Mucosa of descending colon (tissue), 3 donors: ENCODE measurements around the gene SERTAD1. TPM values are rescaled to one million over a fixed set of nuclear protein-coding genes. Genes with fewer than 3 reads are reported as not detected.

ENCODE experiments used
- ATAC-seq: fragments of 200-7000 bp; cut with Tn5 transposase; one replicate; pipeline ENCODE4 v1.9.1; 2020; ENCODE audit warnings: mild to moderate bottlenecking, moderate library complexity
- DNase-seq, 3 donors: peaks; one replicate each; pipeline ENCODE4 v3.0.0-alpha.2; 2020
- H3K36me3 ChIP-seq: fragments of 200-600 bp; one replicate; pipeline ENCODE4 v1.8.0; 2021; ENCODE audit warnings: low read depth, mild to moderate bottlenecking
- H3K4me1 ChIP-seq: fragments of 200-600 bp; one replicate; pipeline ENCODE4 v1.8.0; 2021; ENCODE audit warnings: low read depth, mild to moderate bottlenecking
- H3K4me3 ChIP-seq: fragments of 200-600 bp; one replicate; pipeline ENCODE4 v1.8.0; 2021; ENCODE audit warnings: mild to moderate bottlenecking
- H3K9me3 ChIP-seq: fragments of 200-600 bp; one replicate; pipeline ENCODE4 v1.8.0; 2021; ENCODE audit warnings: mild to moderate bottlenecking
- intact Hi-C, 2 donors: fragments of 100-400 bp; cut with DNase I in 1 of 2; cut with micrococcal nuclease in 1 of 2; formaldehyde crosslinking; loops; one replicate each; pipeline versions ENCODE4 v1.11.0 to v1.11.1; 2022; cut with DNase I, micrococcal nuclease
- total RNA-seq, 3 donors: library from RNA; stranded (reverse); fragmentation: NEBNext Ultra II Directional in 2 of 3; extraction: Animal tissue kit (Norgen Biotek cat#: 25700) in 2 of 3; gene quantifications; one replicate each; pipeline versions ENCODE4 v1.2.1 to v1.2.4, GENCODE V29; 2021 to 2023
- TF ChIP-seq, protein P1 (sequence below): fragments of 200-600 bp; IDR thresholded peaks from one replicate; pipeline ENCODE4 v1.8.0; 2022; ENCODE audit warnings: antibody characterized with exemption, mild to moderate bottlenecking
- donor health status: DM: no; HTN: no; CAD: no; lungs with moderate emphysema.
- donor health status: DM: no; HTN: no; CAD: no.
- donor health status: DM: no; HTN: yes; CAD: no.

The SERTAD1 gene
- total RNA-seq, 3 donors from 2014 or later = 12.1 to 16.7 (median 14.0) TPM

DNA sequence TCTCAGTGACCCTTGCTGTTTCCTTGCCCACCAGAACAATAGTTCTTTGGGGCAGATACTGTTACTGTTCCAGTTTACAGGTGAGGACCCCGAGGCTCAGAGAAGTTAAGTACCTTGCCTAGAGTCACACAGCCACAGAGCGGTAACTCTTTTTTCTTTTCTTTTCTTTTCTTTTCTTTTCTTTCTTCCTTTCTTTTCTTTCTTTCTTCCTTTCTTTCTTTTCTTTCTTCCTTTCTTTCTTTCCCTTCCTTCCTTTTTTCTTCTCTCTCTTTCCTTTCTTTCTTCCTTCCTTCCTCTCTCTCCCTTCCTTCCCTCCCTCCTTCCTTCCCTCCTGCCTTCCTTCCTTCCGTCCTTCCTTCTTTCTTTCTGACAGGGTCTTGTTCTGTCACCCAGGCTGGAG is 7.8 kb downstream of the SERTAD1 start:
- Histone ChIP-seq H3K4me3 (no peak overlapping the region), H3K36me3 (no peaks in the 10 kb centered on the region), H3K4me1 (peaks cover 6% of the 10 kb centered on the region), H3K9me3 (no peaks in the 10 kb centered on the region)
- TF ChIP-seq, protein P1, sequence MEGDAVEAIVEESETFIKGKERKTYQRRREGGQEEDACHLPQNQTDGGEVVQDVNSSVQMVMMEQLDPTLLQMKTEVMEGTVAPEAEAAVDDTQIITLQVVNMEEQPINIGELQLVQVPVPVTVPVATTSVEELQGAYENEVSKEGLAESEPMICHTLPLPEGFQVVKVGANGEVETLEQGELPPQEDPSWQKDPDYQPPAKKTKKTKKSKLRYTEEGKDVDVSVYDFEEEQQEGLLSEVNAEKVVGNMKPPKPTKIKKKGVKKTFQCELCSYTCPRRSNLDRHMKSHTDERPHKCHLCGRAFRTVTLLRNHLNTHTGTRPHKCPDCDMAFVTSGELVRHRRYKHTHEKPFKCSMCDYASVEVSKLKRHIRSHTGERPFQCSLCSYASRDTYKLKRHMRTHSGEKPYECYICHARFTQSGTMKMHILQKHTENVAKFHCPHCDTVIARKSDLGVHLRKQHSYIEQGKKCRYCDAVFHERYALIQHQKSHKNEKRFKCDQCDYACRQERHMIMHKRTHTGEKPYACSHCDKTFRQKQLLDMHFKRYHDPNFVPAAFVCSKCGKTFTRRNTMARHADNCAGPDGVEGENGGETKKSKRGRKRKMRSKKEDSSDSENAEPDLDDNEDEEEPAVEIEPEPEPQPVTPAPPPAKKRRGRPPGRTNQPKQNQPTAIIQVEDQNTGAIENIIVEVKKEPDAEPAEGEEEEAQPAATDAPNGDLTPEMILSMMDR = no peak
- no peak for ATAC-seq
- no peak for DNase-seq
- intact Hi-C loops = no loop called here

DNA sequence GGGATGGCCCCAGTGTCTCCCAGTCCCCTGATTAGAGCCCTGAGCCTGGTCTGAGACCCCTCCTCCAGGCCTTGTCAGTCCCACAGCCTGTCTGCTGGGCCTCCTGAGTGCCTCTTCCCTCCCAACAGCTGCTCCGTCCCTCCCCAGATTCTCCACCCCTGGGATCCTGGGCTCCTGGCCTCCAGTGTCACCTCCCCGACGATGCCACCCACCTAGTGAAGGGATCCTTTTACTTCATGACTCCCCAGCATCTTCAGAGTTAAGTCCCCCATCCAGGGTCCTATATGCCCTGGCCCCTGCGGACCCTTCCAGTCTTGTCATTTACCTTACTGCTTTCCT is 8.2 kb downstream of the SERTAD1 start:
- no peak for DNase-seq
- TF ChIP-seq, protein P1 = no peak
- intact Hi-C loops = no loop called here
- no peak overlapping the region for H3K4me3 ChIP-seq
- H3K9me3 ChIP-seq = no peaks in the 10 kb centered on the region
- no peak for ATAC-seq
- peaks cover 6% of the 10 kb centered on the region for H3K4me1 ChIP-seq
- H3K36me3 ChIP-seq = no peaks in the 10 kb centered on the region

DNA sequence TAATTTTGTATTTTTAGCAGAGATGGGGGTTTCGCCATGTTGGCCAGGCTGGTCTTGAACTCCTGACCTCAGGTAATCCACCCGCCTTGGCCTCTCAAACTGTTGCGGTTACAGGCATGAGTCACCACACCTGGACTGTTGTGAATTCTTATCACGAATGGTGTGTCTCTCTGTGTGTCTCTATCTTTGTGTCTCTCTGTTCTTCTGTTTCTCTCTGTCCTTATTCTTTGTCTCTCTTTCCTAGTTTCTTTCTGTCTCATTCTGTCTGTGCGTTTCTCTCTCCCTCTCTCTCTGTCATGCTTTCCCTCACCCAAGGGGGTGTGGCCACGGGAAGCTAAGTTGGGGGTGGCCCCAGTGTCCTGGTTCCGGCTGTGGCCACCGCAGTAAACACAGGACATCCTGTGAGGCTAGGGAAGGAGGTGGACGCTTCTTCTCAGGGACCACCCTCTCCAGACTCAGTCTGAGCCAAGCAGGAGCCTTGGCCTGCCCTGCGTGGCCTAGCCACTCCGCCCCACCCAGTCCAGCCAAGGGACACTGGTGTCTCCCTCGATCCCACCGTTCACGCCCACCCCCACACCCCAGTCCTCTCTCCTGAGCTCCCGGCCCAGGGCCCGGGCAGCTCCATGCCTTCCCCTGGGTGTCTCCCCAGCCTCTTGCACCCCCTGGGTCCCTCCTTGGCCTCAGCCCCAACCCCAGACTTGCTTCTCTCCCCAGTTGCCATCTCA is 8.7 kb downstream of the SERTAD1 start:
- Histone ChIP-seq H3K4me1 (peaks cover 6% of the 10 kb centered on the region), H3K36me3 (no peaks in the 10 kb centered on the region), H3K4me3 (no peak overlapping the region), H3K9me3 (no peaks in the 10 kb centered on the region)
- intact Hi-C loops = no loop called here
- no peak for ATAC-seq
- peak in 2 of 3 donors; percentile 46 to 51 for DNase-seq
- TF ChIP-seq, protein P1 = no peak

DNA sequence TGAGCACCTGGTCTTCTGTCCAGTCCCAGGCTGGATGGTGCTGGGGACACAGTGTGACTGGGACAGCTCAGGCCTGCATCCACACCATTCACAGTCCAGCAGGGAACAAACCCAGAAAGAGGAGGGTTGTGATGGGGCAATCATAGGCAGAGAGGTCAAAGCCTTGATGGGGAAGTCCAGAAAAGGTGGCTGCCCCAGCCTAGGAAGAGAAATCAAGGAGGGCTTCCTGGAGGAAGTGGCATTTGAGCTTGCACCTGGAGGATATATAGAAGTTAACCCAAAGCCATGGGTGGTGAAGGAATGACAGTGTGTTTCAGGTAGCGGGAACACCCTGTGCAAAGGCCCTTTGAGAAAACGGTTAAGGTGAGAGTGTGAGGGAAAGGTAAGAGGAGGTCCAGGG is 10.0 kb downstream of the SERTAD1 start:
- ATAC-seq = no peak
- no peaks in the 10 kb centered on the region for H3K9me3 ChIP-seq
- no peaks in the 10 kb centered on the region for H3K36me3 ChIP-seq
- DNase-seq = no peak
- H3K4me1 ChIP-seq = no peaks in the 10 kb centered on the region
- intact Hi-C loops = no loop called here
- TF ChIP-seq, protein P1 = no peak
- H3K4me3 ChIP-seq = no peak overlapping the region

DNA sequence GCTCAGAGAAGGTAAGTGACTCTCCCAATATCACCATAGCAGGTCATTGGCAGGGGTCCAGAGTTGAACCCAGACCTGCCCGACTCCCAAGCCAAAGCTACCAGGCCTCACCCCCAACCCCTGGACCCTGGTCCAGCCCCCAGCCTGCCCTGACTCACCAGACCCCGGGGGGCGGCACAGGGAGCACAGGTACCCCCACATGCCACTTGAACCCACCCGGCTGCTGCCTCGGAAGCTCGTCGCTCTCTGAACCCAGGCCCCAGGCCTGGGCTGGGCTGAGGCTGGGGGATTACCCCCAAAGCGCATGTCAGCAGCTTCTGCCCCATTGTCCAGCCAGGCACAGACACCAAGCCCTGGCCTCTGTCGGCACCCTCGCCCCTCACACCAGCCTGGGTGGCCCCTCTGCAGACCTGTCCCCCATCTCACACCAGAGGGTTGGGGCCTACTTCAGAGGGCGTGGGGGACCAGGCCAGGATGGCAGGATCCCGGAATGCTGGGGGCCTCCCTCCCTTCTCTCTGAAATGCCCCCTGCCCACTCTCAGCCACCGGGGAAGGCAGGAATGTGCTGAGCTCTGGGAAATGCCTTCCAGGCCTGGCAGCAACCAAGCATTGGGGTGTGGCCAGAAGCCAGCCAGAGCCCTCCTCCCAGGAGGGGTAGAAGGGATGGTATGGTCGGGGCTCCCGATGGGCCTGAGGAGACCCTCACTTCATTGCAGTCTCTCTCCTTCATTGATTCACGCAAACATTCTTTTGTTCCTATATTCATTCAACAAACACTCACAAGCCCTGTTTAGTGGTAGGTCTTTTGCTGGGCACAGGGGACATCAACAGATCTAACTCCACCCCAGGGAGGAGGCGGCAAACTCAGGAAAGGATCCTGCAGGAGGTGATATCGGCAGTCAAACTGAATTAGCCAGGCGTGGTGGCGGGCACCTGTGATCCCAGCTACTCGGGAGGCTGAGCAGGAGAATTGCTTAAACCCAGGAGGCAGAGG is 11.0 kb downstream of the SERTAD1 start:
- Histone ChIP-seq H3K36me3 (no peaks in the 10 kb centered on the region), H3K4me3 (no peak overlapping the region), H3K4me1 (no peaks in the 10 kb centered on the region), H3K9me3 (no peaks in the 10 kb centered on the region)
- ATAC-seq (no peak), DNase-seq (no peak)
- intact Hi-C loops = no loop called here
- TF ChIP-seq, protein P1 = no peak
